GM23338 (cell line): ENCODE results near the gene RUBCN. TPM values are rescaled to one million over a fixed set of nuclear protein-coding genes. Genes with fewer than 3 reads are reported as not detected.
A peak's percentile ranks its signal among the peaks of the same experiment; 100 is the strongest.
"Not testable (repeated sequence)": the region's sequence is repeated elsewhere in the genome, so short reads cannot be mapped to it uniquely, and the experiment has no call there.

Experiments
- ATAC-seq: fragments of 200-7000 bp; cut with Tn5 transposase; 3 replicates; pipeline ENCODE4 v1.9.1; 2020
- DNase-seq: peaks from one replicate; pipeline ENCODE4 v3.0.0-alpha.2; 2015; ENCODE audit warnings: low spot score
- H2AFZ ChIP-seq: fragments of 200-600 bp; sonication (generic); 2 replicates; pipeline ENCODE4 v1.8.0; 2016; ENCODE audit warnings: antibody characterized with exemption, mild to moderate bottlenecking, moderate library complexity
- H3F3A ChIP-seq: fragments of 200-600 bp; sonication (generic); replicated peaks from 2 replicates; pipeline ENCODE4 v1.8.0; 2017; ENCODE audit warnings: antibody characterized with exemption, mixed run types, low read depth
- H3K27ac ChIP-seq: fragments of 200-600 bp; sonication (generic); 2 replicates; pipeline ENCODE4 v1.6.1; 2016; ENCODE audit warnings: low read depth
- H3K27me3 ChIP-seq: fragments of 200-600 bp; sonication (generic); 2 replicates; pipeline ENCODE4 v1.8.0; 2016; ENCODE audit warnings: mild to moderate bottlenecking, mixed run types, moderate library complexity; ENCODE audit not compliant: insufficient read depth
- H3K36me3 ChIP-seq: fragments of 200-600 bp; sonication (generic); 2 replicates; pipeline ENCODE4 v1.8.0; 2016; ENCODE audit warnings: mild to moderate bottlenecking; ENCODE audit not compliant: insufficient read depth
- H3K4me1 ChIP-seq: fragments of 200-600 bp; sonication (generic); 2 replicates; pipeline ENCODE4 v1.8.0; 2016; ENCODE audit warnings: mild to moderate bottlenecking, moderate library complexity; ENCODE audit not compliant: insufficient read depth
- H3K4me2 ChIP-seq: fragments of 200-600 bp; sonication (generic); 2 replicates; pipeline ENCODE4 v1.7.1; 2017; ENCODE audit warnings: mixed run types
- H3K4me3 ChIP-seq: fragments of 200-600 bp; sonication (generic); 2 replicates; pipeline ENCODE4 v1.6.1; 2016; ENCODE audit warnings: mixed run types
- H3K79me2 ChIP-seq: fragments of 200-600 bp; sonication (generic); replicated peaks from 2 replicates; pipeline ENCODE4 v1.8.0; 2017; ENCODE audit warnings: mild to moderate bottlenecking; ENCODE audit not compliant: insufficient read depth
- H3K9me2 ChIP-seq: fragments of 200-600 bp; sonication (generic); 2 replicates; pipeline ENCODE4 v1.8.0; 2017; ENCODE audit not compliant: insufficient read depth
- H4K20me1 ChIP-seq: fragments of 200-600 bp; sonication (generic); replicated peaks from 2 replicates; pipeline ENCODE4 v1.8.0; 2017; ENCODE audit warnings: mild to moderate bottlenecking; ENCODE audit not compliant: insufficient read depth
- H3K27ac Mint-ChIP-seq: 2 replicates; pipeline ENCODE4 v1.8.0; 2020; ENCODE audit warnings: inconsistent platforms, mild to moderate bottlenecking, moderate library complexity, mixed read lengths
- H3K27me3 Mint-ChIP-seq: 3 replicates; pipeline ENCODE4 v1.8.0; 2022; ENCODE audit warnings: low read depth, mild to moderate bottlenecking, moderate library complexity, mixed read lengths, inconsistent platforms; ENCODE audit not compliant: insufficient read depth, poor library complexity
- H3K36me3 Mint-ChIP-seq: 3 replicates; pipeline ENCODE4 v1.8.0; 2021; ENCODE audit warnings: low read depth, mild to moderate bottlenecking, inconsistent platforms, moderate library complexity, mixed read lengths
- H3K4me1 Mint-ChIP-seq: 3 replicates; pipeline ENCODE4 v1.8.0; 2020; ENCODE audit warnings: mild to moderate bottlenecking, inconsistent platforms, mixed read lengths
- H3K4me3 Mint-ChIP-seq: 3 replicates; pipeline ENCODE4 v1.8.0; 2021; ENCODE audit warnings: moderate library complexity, mild to moderate bottlenecking, inconsistent platforms, mixed read lengths
- H3K9me3 Mint-ChIP-seq: 3 replicates; pipeline ENCODE4 v1.8.0; 2020; ENCODE audit warnings: moderate library complexity, mild to moderate bottlenecking, inconsistent platforms, mixed read lengths
- polyA plus RNA-seq: library from polyadenylated mRNA; unstranded; fragments of >200 nt; fragmentation: Nextera tagmentation; extraction: Ambion mirVana; gene quantifications from 2 replicates; pipeline ENCODE4 v1.2.1, GENCODE V29; 2016
- total RNA-seq: library from RNA; depleted of rRNA; stranded (reverse); fragments of >200 nt; shearing (Covaris generic); gene quantifications from 2 replicates; pipeline ENCODE4 v1.2.3, GENCODE V29; 2014

Gene RUBCN
- total and polyA plus RNA-seq, 2 experiments from 2014 or later: 13.1 to 33.2 TPM

DNA sequence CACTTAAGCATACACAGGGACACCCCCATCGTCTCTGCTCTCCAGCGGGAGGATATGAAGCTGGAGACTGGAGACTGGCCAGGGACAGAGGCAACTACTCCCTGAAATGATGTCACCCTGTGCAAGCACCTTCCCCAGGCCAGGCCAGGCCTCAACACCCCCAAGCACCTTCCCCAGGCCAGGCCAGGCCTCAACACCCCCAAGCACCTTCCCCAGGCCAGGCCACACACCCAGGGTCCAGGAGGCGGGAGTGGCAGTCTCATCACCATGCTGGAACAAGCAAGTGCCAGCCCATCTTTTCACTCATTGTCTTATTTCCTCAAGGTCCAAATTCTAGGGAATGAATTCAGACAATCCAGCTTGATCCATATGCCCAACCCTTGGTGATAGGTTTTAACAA lies 69.4 kb downstream of the RUBCN start:
- H3K4me3 ChIP-seq, H3K27ac Mint-ChIP-seq, H2AFZ ChIP-seq, H3K9me2 ChIP-seq, H3K4me2 ChIP-seq, H3K9me3 Mint-ChIP-seq, H3K4me1 ChIP-seq, H3K27ac ChIP-seq, H3K36me3 ChIP-seq, H3F3A ChIP-seq, DNase-seq, H3K79me2 ChIP-seq, ATAC-seq, H3K4me3 Mint-ChIP-seq, H3K36me3 Mint-ChIP-seq, H3K27me3 ChIP-seq, H3K4me1 Mint-ChIP-seq, H3K27me3 Mint-ChIP-seq, H4K20me1 ChIP-seq: not testable (repeated sequence)

DNA sequence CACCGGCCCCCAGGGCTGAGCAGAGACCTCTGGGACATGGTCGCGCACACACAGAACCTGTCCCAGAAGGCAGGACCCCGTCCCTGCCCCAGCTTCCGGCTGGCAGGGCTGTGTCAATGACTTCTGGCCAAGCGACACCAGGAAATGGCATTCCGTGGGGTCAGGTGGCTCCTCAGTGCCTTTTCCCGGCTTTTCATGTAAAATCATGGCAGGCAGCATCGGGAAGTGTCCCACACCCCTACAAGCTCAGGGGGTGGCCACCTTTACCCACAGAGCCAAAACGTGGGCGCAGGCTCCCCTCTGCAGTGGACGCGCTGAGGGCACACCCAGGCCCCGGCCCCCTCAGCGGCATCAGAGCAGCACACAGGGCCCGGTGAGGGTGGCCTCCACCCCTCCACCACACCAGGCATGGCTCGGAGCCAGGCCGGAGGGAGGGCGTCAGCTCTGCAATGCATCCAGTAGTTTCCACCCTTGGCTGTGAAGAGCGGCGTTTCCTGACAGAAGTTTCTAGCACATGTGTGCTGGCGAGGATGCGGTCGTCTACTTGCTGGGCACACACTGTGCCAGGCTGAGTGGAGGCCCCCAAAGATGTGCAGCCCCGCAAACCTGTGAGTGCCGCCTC lies 70.4 kb downstream of the RUBCN start:
- H3K79me2 ChIP-seq, H3K36me3 ChIP-seq, H4K20me1 ChIP-seq, H3K36me3 Mint-ChIP-seq, H3K9me3 Mint-ChIP-seq, H3K4me1 Mint-ChIP-seq, H3K27ac ChIP-seq, ATAC-seq, H3K27me3 Mint-ChIP-seq, H3K27ac Mint-ChIP-seq, H3K4me1 ChIP-seq, H3K4me3 Mint-ChIP-seq, H3K4me2 ChIP-seq, H2AFZ ChIP-seq, H3K9me2 ChIP-seq, H3K27me3 ChIP-seq, H3K4me3 ChIP-seq, H3F3A ChIP-seq: not testable (repeated sequence)
- peak; percentile 33 for DNase-seq

DNA sequence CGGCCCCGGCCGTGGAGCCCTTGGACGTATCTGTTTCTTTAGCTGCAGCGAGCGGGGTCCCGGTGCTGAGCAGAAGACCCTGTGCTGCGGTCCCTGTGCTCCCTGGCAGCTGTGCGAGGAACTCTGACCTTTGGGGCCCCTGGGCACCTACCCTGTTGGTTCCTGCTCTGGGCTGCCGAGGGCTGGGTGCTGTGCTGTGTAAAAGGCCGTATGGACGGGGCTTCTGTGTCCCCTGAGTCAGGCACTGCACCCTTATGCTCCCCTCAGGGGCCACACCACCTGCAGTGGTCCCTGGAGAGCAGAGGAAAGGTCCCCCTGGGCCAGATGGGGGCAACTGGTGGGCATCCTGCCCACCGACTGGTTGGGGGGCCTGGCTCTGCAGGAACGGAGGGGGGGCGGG lies 71.2 kb downstream of the RUBCN start:
- H3K27ac ChIP-seq, H3K27me3 ChIP-seq, H3F3A ChIP-seq, H2AFZ ChIP-seq, H4K20me1 ChIP-seq, H3K36me3 Mint-ChIP-seq, H3K9me3 Mint-ChIP-seq, H3K79me2 ChIP-seq, H3K4me3 ChIP-seq, H3K27ac Mint-ChIP-seq, H3K27me3 Mint-ChIP-seq, H3K36me3 ChIP-seq, H3K4me2 ChIP-seq, H3K4me3 Mint-ChIP-seq, H3K4me1 ChIP-seq, H3K9me2 ChIP-seq, DNase-seq: not testable (repeated sequence)
- peak; percentile 31 for ATAC-seq
- H3K4me1 Mint-ChIP-seq: peaks cover 12% of the 10 kb centered on the region

DNA sequence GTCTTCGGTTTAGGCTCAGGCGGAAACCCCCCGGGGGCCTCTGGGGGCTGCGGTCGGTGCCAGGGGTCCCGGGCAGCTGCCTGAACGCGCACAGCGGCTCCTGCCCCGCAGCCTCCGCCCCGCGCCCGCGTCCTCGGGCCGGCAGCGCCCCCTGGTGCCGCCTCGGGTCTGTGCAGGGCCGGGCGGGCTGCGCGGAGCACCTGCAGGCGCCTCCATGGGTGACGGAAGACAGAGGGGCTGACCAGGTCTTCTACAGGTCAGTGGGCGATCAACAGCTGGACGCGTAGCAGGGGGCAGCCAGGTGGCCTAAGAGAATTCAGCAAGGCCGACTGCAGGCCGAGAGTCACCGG lies 71.6 kb downstream of the RUBCN start:
- H3K9me2 ChIP-seq, H3K27ac Mint-ChIP-seq, H3K79me2 ChIP-seq, H2AFZ ChIP-seq, H3K4me1 ChIP-seq, H3K36me3 ChIP-seq, H3K9me3 Mint-ChIP-seq, DNase-seq, H4K20me1 ChIP-seq, H3K4me3 Mint-ChIP-seq, H3F3A ChIP-seq, H3K27ac ChIP-seq, H3K27me3 Mint-ChIP-seq, H3K27me3 ChIP-seq, H3K4me2 ChIP-seq, H3K4me3 ChIP-seq, H3K36me3 Mint-ChIP-seq: not testable (repeated sequence)
- H3K4me1 Mint-ChIP-seq: peaks cover 12% of the 10 kb centered on the region
- peak; percentile 88 for ATAC-seq

DNA sequence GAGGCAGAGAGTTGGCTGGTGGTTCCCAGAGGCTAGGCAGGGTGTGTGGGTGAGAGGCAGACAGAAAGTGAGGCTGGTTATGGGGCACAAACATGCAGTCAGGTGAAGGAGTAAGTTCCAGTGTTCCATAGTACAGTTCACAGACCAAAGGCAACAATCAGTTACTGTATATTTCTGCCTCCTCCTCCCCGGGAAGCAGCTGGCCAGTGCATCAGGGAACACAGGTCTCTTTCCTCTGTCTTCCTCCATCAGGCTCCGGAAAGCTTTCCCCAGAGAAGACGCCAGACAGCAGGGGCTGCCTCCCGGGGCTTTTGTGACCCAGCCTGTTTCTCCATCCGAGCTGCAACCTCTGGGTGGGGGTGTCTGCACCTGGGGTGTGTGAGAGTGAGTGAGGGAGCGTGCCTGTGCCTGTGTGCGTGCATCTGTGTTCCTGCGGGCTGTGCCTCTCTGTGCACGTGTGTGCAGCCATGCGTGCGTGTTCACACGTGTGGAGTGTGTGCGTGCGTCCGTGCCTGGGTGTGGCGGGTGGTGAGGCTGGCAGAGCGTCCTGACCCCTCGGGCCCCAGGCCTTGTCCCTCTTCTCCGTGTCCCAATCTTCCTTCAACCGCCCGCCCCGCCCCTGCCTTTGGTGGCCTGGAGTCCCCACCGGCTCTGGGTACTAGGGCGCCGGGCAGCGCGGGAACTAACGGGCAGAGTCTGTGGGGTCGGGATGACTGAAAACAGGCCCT lies 72.1 kb downstream of the RUBCN start:
- not testable (repeated sequence) for H3F3A ChIP-seq, H3K27me3 Mint-ChIP-seq, H3K79me2 ChIP-seq, H3K4me3 Mint-ChIP-seq, H3K27ac ChIP-seq, H3K27ac Mint-ChIP-seq, H2AFZ ChIP-seq, H3K4me3 ChIP-seq, H3K9me2 ChIP-seq, H3K4me1 ChIP-seq, H4K20me1 ChIP-seq, DNase-seq, H3K4me2 ChIP-seq, H3K9me3 Mint-ChIP-seq, H3K27me3 ChIP-seq, H3K36me3 ChIP-seq, H3K36me3 Mint-ChIP-seq
- peaks cover 12% of the 10 kb centered on the region for H3K4me1 Mint-ChIP-seq
- ATAC-seq: peak; percentile 47

DNA sequence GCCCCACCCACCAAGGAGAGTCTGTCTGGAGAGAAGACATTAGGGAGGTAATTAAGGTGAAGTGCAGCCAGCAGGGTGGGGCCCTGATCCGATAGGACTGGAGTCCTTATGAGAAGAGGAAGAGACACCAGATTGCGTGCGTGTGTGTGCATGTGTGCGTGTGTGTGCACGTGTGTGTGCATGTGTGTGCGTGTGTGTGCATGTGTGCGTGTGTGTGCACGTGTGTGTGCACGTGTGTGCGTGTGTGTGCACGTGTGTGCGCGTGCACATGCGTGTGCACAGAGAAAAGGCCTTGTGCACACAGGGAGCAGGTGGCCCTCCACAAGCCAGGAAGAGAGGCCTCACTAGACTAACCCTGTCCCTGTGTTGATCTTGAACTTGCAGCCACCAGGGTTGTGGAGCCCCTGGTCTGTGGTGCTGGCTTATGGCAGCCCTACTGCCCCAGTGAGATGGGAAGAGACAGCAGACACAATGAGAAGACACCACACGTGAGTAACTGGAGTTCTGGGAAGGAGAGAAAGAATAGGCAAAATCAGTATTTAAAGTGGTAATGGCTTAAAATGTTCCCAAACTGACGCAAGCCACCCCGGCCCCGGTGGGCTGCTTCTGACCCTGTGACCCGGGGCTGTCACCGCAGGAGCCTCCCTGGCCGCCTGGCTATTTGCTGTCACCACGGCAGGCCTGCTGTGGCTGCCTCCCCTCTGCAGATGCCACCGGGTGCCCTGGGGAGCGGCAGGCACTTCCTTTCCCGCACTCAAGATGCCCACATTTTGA lies 73.2 kb downstream of the RUBCN start:
- not testable (repeated sequence) for H2AFZ ChIP-seq, ATAC-seq, H3K27me3 Mint-ChIP-seq, H3K4me2 ChIP-seq, H3K79me2 ChIP-seq, H3K27me3 ChIP-seq, H3K4me3 ChIP-seq, H3K27ac Mint-ChIP-seq, DNase-seq, H3K9me3 Mint-ChIP-seq, H3K4me1 ChIP-seq, H3K36me3 ChIP-seq, H3K9me2 ChIP-seq, H4K20me1 ChIP-seq, H3K27ac ChIP-seq, H3K4me3 Mint-ChIP-seq, H3F3A ChIP-seq, H3K36me3 Mint-ChIP-seq
- H3K4me1 Mint-ChIP-seq: peaks cover 12% of the 10 kb centered on the region
